GM23338 (cell line): Measurements from ENCODE around the gene KAT14. TPM values are rescaled to one million over a fixed set of nuclear protein-coding genes. Genes with fewer than 3 reads are reported as not detected.

Experiments used
- ATAC-seq: fragments of 200-7000 bp; cut with Tn5 transposase; 3 replicates; pipeline ENCODE4 v1.9.1; 2020
- DNase-seq: peaks from one replicate; pipeline ENCODE4 v3.0.0-alpha.2; 2015; ENCODE audit warnings: low spot score
- H2AFZ ChIP-seq: fragments of 200-600 bp; sonication (generic); 2 replicates; pipeline ENCODE4 v1.8.0; 2016; ENCODE audit warnings: antibody characterized with exemption, mild to moderate bottlenecking, moderate library complexity
- H3F3A ChIP-seq: fragments of 200-600 bp; sonication (generic); replicated peaks from 2 replicates; pipeline ENCODE4 v1.8.0; 2017; ENCODE audit warnings: antibody characterized with exemption, mixed run types, low read depth
- H3K27ac ChIP-seq: fragments of 200-600 bp; sonication (generic); 2 replicates; pipeline ENCODE4 v1.6.1; 2016; ENCODE audit warnings: low read depth
- H3K27me3 ChIP-seq: fragments of 200-600 bp; sonication (generic); 2 replicates; pipeline ENCODE4 v1.8.0; 2016; ENCODE audit warnings: mild to moderate bottlenecking, mixed run types, moderate library complexity; ENCODE audit not compliant: insufficient read depth
- H3K36me3 ChIP-seq: fragments of 200-600 bp; sonication (generic); 2 replicates; pipeline ENCODE4 v1.8.0; 2016; ENCODE audit warnings: mild to moderate bottlenecking; ENCODE audit not compliant: insufficient read depth
- H3K4me1 ChIP-seq: fragments of 200-600 bp; sonication (generic); 2 replicates; pipeline ENCODE4 v1.8.0; 2016; ENCODE audit warnings: mild to moderate bottlenecking, moderate library complexity; ENCODE audit not compliant: insufficient read depth
- H3K4me2 ChIP-seq: fragments of 200-600 bp; sonication (generic); 2 replicates; pipeline ENCODE4 v1.7.1; 2017; ENCODE audit warnings: mixed run types
- H3K4me3 ChIP-seq: fragments of 200-600 bp; sonication (generic); 2 replicates; pipeline ENCODE4 v1.6.1; 2016; ENCODE audit warnings: mixed run types
- H3K79me2 ChIP-seq: fragments of 200-600 bp; sonication (generic); replicated peaks from 2 replicates; pipeline ENCODE4 v1.8.0; 2017; ENCODE audit warnings: mild to moderate bottlenecking; ENCODE audit not compliant: insufficient read depth
- H3K9me2 ChIP-seq: fragments of 200-600 bp; sonication (generic); 2 replicates; pipeline ENCODE4 v1.8.0; 2017; ENCODE audit not compliant: insufficient read depth
- H4K20me1 ChIP-seq: fragments of 200-600 bp; sonication (generic); replicated peaks from 2 replicates; pipeline ENCODE4 v1.8.0; 2017; ENCODE audit warnings: mild to moderate bottlenecking; ENCODE audit not compliant: insufficient read depth
- H3K27ac Mint-ChIP-seq: 2 replicates; pipeline ENCODE4 v1.8.0; 2020; ENCODE audit warnings: inconsistent platforms, mild to moderate bottlenecking, moderate library complexity, mixed read lengths
- H3K27me3 Mint-ChIP-seq: 3 replicates; pipeline ENCODE4 v1.8.0; 2022; ENCODE audit warnings: low read depth, mild to moderate bottlenecking, moderate library complexity, mixed read lengths, inconsistent platforms; ENCODE audit not compliant: insufficient read depth, poor library complexity
- H3K36me3 Mint-ChIP-seq: 3 replicates; pipeline ENCODE4 v1.8.0; 2021; ENCODE audit warnings: low read depth, mild to moderate bottlenecking, inconsistent platforms, moderate library complexity, mixed read lengths
- H3K4me1 Mint-ChIP-seq: 3 replicates; pipeline ENCODE4 v1.8.0; 2020; ENCODE audit warnings: mild to moderate bottlenecking, inconsistent platforms, mixed read lengths
- H3K4me3 Mint-ChIP-seq: 3 replicates; pipeline ENCODE4 v1.8.0; 2021; ENCODE audit warnings: moderate library complexity, mild to moderate bottlenecking, inconsistent platforms, mixed read lengths
- H3K9me3 Mint-ChIP-seq: 3 replicates; pipeline ENCODE4 v1.8.0; 2020; ENCODE audit warnings: moderate library complexity, mild to moderate bottlenecking, inconsistent platforms, mixed read lengths
- CTCF ChIP-seq, 2 experiments: fragments of 200-600 bp in 1 of 2; sonication (generic) in 1 of 2; conservative IDR thresholded peaks; 2 replicates each; pipeline versions ENCODE4 v1.5.1 to v1.6.1; 2016 to 2017; ENCODE audit warnings: antibody characterized with exemption in 2 of 2, low read depth in 2 of 2, mild to moderate bottlenecking in 2 of 2, moderate library complexity in 1 of 2
- ETS1 ChIP-seq: IDR thresholded peaks from 2 replicates; pipeline ENCODE4 v1.6.1; 2016; ENCODE audit warnings: antibody characterized with exemption
- EZH2phosphoT487 ChIP-seq: fragments of 200-600 bp; sonication (generic); IDR thresholded peaks from one replicate; pipeline ENCODE4 v1.8.1; 2018; ENCODE audit warnings: antibody characterized with exemption; ENCODE audit not compliant: unreplicated experiment
- JUNB ChIP-seq: IDR thresholded peaks from one replicate; pipeline ENCODE4 v1.6.1; 2016; ENCODE audit warnings: antibody characterized with exemption; ENCODE audit not compliant: unreplicated experiment
- NANOG ChIP-seq: IDR thresholded peaks from 2 replicates; pipeline ENCODE4 v1.6.1; 2016; ENCODE audit warnings: antibody characterized with exemption, borderline replicate concordance
- POLR2AphosphoS5 ChIP-seq: IDR thresholded peaks from 2 replicates; pipeline ENCODE4 v1.6.1; 2016; ENCODE audit warnings: antibody characterized with exemption, low read depth
- STAT1 ChIP-seq: IDR thresholded peaks from one replicate; pipeline ENCODE4 v1.6.1; 2016; ENCODE audit warnings: antibody characterized with exemption; ENCODE audit not compliant: unreplicated experiment
- ZNF331 ChIP-seq: fragments of 250-450 bp; sonication (Bioruptor Pico); IDR thresholded peaks from 2 replicates; pipeline ENCODE4 v1.5.0; 2020; ENCODE audit warnings: low read depth, mild to moderate bottlenecking, moderate library complexity
- polyA plus RNA-seq: library from polyadenylated mRNA; unstranded; fragments of >200 nt; fragmentation: Nextera tagmentation; extraction: Ambion mirVana; gene quantifications from 2 replicates; pipeline ENCODE4 v1.2.1, GENCODE V29; 2016
- total RNA-seq: library from RNA; depleted of rRNA; stranded (reverse); fragments of >200 nt; shearing (Covaris generic); gene quantifications from 2 replicates; pipeline ENCODE4 v1.2.3, GENCODE V29; 2014
- TF ChIP-seq, protein P1 (sequence below): fragments of 250-450 bp; sonication (Bioruptor Pico); IDR thresholded peaks from 2 replicates; pipeline ENCODE4 v1.5.0; 2020; ENCODE audit warnings: mild to moderate bottlenecking, moderate library complexity
- TF ChIP-seq, protein P2 (sequence below): IDR thresholded peaks from one replicate; pipeline ENCODE4 v1.6.1; 2018; ENCODE audit warnings: antibody characterized with exemption; ENCODE audit not compliant: unreplicated experiment

The KAT14 gene
- total and polyA plus RNA-seq, 2 experiments from 2014 or later: 17.8 to 25.0 TPM

DNA sequence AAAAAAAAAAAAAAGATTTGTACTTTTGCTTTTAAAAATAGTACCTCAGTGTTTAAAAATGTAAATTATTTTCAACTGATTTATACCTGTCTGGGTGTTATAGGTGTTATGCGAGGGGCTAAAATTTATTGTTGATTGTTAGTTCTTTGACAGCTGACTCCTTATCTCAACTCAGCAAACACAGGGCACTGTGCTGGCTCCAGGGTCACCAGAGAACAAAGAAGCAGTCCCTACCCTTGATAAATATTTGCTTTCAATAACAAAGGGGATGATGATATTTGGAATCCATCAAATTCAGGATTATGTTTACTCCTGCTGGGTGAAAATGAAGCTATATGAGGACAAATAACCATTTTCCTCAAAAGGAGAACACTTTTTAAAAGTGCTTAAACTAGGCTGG lies 34.2 kb upstream of the KAT14 start:
- Histone ChIP-seq H3K27me3 (no peaks in the 10 kb centered on the region), H3K4me3 (no peak overlapping the region), H2AFZ (no peak overlapping the region), H3K27ac (no peak overlapping the region), H3K9me2 (no peaks in the 10 kb centered on the region), H3K79me2 (no peaks in the 10 kb centered on the region), H4K20me1 (no peaks in the 10 kb centered on the region), H3K4me1 (peaks cover 2% of the 10 kb centered on the region; the same call in 1 of the 2 replicates), H3K4me2 (no peak overlapping the region), H3K36me3 (no peaks in the 10 kb centered on the region), H3F3A (no peaks in the 10 kb centered on the region; the same call in 1 of the 2 replicates)
- H3K27ac Mint-ChIP-seq: no peak overlapping the region
- ATAC-seq (no peak), DNase-seq (no peak)
- peaks cover 5% of the 10 kb centered on the region for H3K27me3 Mint-ChIP-seq
- no peak for TF ChIP-seq STAT1
- TF ChIP-seq JUNB: no peak
- TF ChIP-seq ETS1: no peak
- TF ChIP-seq ZNF331 (CRISPR knock-in tag): no peak
- no peak overlapping the region for H3K4me3 Mint-ChIP-seq
- H3K36me3 Mint-ChIP-seq: no peaks in the 10 kb centered on the region
- H3K4me1 Mint-ChIP-seq: peaks cover 10% of the 10 kb centered on the region; the same call in 2 of the 3 replicates
- H3K9me3 Mint-ChIP-seq: no peaks in the 10 kb centered on the region; the same call in 2 of the 3 replicates

DNA sequence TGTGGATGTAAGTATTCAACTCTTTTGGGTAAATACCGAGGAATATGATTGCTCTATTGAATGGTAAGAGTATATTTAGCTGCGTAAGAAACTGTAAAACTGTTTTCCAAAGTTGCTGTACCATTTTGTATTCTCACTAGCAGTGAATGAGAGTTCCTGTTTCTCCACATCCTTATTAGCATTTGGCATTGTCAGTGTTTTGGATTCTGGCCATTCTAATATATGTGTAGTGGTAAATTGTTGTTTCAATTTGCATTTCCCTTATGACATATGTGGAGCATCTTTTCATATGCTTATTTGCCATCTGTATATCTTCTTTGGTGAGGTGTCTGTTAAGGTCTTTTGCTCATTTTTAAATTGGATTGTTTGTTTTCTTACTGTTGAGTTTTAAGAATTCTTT lies 29.3 kb upstream of the KAT14 start:
- no peaks in the 10 kb centered on the region for H4K20me1 ChIP-seq
- Mint-ChIP-seq H3K4me3 (no peak overlapping the region), H3K27ac (no peak overlapping the region), H3K27me3 (peaks cover 2% of the 10 kb centered on the region), H3K4me1 (no peaks in the 10 kb centered on the region), H3K9me3 (no peaks in the 10 kb centered on the region), H3K36me3 (no peaks in the 10 kb centered on the region)
- no peak overlapping the region for H3K27ac ChIP-seq
- H3F3A ChIP-seq: no peaks in the 10 kb centered on the region
- H3K27me3 ChIP-seq: no peaks in the 10 kb centered on the region
- H3K36me3 ChIP-seq: no peaks in the 10 kb centered on the region
- no peak for ATAC-seq
- no peak overlapping the region for H2AFZ ChIP-seq
- H3K4me3 ChIP-seq: no peak overlapping the region
- DNase-seq: no peak
- no peak overlapping the region for H3K4me2 ChIP-seq
- no peaks in the 10 kb centered on the region for H3K79me2 ChIP-seq
- H3K4me1 ChIP-seq: no peaks in the 10 kb centered on the region
- H3K9me2 ChIP-seq: no peaks in the 10 kb centered on the region
- TF ChIP-seq, protein P1, sequence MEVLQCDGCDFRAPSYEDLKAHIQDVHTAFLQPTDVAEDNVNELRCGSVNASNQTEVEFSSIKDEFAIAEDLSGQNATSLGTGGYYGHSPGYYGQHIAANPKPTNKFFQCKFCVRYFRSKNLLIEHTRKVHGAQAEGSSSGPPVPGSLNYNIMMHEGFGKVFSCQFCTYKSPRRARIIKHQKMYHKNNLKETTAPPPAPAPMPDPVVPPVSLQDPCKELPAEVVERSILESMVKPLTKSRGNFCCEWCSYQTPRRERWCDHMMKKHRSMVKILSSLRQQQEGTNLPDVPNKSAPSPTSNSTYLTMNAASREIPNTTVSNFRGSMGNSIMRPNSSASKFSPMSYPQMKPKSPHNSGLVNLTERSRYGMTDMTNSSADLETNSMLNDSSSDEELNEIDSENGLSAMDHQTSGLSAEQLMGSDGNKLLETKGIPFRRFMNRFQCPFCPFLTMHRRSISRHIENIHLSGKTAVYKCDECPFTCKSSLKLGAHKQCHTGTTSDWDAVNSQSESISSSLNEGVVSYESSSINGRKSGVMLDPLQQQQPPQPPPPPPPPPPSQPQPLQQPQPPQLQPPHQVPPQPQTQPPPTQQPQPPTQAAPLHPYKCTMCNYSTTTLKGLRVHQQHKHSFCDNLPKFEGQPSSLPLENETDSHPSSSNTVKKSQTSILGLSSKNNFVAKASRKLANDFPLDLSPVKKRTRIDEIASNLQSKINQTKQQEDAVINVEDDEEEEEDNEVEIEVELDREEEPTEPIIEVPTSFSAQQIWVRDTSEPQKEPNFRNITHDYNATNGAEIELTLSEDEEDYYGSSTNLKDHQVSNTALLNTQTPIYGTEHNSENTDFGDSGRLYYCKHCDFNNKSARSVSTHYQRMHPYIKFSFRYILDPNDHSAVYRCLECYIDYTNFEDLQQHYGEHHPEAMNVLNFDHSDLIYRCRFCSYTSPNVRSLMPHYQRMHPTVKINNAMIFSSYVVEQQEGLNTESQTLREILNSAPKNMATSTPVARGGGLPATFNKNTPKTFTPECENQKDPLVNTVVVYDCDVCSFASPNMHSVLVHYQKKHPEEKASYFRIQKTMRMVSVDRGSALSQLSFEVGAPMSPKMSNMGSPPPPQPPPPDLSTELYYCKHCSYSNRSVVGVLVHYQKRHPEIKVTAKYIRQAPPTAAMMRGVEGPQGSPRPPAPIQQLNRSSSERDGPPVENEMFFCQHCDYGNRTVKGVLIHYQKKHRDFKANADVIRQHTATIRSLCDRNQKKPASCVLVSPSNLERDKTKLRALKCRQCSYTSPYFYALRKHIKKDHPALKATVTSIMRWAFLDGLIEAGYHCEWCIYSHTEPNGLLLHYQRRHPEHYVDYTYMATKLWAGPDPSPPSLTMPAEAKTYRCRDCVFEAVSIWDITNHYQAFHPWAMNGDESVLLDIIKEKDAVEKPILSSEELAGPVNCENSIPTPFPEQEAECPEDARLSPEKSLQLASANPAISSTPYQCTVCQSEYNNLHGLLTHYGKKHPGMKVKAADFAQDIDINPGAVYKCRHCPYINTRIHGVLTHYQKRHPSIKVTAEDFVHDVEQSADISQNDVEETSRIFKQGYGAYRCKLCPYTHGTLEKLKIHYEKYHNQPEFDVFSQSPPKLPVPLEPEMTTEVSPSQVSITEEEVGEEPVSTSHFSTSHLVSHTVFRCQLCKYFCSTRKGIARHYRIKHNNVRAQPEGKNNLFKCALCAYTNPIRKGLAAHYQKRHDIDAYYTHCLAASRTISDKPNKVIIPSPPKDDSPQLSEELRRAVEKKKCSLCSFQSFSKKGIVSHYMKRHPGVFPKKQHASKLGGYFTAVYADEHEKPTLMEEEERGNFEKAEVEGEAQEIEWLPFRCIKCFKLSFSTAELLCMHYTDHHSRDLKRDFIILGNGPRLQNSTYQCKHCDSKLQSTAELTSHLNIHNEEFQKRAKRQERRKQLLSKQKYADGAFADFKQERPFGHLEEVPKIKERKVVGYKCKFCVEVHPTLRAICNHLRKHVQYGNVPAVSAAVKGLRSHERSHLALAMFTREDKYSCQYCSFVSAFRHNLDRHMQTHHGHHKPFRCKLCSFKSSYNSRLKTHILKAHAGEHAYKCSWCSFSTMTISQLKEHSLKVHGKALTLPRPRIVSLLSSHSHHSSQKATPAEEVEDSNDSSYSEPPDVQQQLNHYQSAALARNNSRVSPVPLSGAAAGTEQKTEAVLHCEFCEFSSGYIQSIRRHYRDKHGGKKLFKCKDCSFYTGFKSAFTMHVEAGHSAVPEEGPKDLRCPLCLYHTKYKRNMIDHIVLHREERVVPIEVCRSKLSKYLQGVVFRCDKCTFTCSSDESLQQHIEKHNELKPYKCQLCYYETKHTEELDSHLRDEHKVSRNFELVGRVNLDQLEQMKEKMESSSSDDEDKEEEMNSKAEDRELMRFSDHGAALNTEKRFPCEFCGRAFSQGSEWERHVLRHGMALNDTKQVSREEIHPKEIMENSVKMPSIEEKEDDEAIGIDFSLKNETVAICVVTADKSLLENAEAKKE (CRISPR knock-in tag): no peak
- TF ChIP-seq, protein P2, sequence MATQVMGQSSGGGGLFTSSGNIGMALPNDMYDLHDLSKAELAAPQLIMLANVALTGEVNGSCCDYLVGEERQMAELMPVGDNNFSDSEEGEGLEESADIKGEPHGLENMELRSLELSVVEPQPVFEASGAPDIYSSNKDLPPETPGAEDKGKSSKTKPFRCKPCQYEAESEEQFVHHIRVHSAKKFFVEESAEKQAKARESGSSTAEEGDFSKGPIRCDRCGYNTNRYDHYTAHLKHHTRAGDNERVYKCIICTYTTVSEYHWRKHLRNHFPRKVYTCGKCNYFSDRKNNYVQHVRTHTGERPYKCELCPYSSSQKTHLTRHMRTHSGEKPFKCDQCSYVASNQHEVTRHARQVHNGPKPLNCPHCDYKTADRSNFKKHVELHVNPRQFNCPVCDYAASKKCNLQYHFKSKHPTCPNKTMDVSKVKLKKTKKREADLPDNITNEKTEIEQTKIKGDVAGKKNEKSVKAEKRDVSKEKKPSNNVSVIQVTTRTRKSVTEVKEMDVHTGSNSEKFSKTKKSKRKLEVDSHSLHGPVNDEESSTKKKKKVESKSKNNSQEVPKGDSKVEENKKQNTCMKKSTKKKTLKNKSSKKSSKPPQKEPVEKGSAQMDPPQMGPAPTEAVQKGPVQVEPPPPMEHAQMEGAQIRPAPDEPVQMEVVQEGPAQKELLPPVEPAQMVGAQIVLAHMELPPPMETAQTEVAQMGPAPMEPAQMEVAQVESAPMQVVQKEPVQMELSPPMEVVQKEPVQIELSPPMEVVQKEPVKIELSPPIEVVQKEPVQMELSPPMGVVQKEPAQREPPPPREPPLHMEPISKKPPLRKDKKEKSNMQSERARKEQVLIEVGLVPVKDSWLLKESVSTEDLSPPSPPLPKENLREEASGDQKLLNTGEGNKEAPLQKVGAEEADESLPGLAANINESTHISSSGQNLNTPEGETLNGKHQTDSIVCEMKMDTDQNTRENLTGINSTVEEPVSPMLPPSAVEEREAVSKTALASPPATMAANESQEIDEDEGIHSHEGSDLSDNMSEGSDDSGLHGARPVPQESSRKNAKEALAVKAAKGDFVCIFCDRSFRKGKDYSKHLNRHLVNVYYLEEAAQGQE: no peak
- no peak for TF ChIP-seq POLR2AphosphoS5
- TF ChIP-seq STAT1: no peak
- TF ChIP-seq CTCF (conservative IDR thresholded peaks at IDR 0.05; ENCODE audit: low read depth in 2 of 2): no peak
- no peak for TF ChIP-seq EZH2phosphoT487
- TF ChIP-seq ZNF331 (CRISPR knock-in tag): no peak
- no peak for TF ChIP-seq NANOG
